Measurements from ENCODE around the gene ZFHX3.

The ZFHX3 gene

GRCh38 chr16:72910875-72911274 lies 137.1 kb downstream of the ZFHX3 start:
- Histone ChIP-seq H3K9me3 (ENCODE audit: low read length) (no peaks in the 10 kb centered on the region), H3K4me3 (ENCODE audit: low read length) (no peak overlapping the region), H2AFZ (ENCODE audit: low read depth, low read length) (no peak overlapping the region), H3K4me1 (ENCODE audit: insufficient read depth, low read length) (peaks cover 10% of the 10 kb centered on the region), H3K36me3 (ENCODE audit: insufficient read depth, low read length) (no peaks in the 10 kb centered on the region), H3K27me3 (ENCODE audit: insufficient read depth, low read length) (no peaks in the 10 kb centered on the region)

GRCh38 chr16:72910381-72910780 lies 137.5 kb downstream of the ZFHX3 start:
- Histone ChIP-seq H3K36me3 (ENCODE audit: insufficient read depth, low read length) (no peaks in the 10 kb centered on the region), H3K4me1 (ENCODE audit: insufficient read depth, low read length) (peaks cover 10% of the 10 kb centered on the region), H3K27me3 (ENCODE audit: insufficient read depth, low read length) (no peaks in the 10 kb centered on the region), H2AFZ (ENCODE audit: low read depth, low read length) (no peak overlapping the region), H3K9me3 (ENCODE audit: low read length) (no peaks in the 10 kb centered on the region), H3K4me3 (ENCODE audit: low read length) (no peak overlapping the region)

GRCh38 chr16:72909196-72909595 lies 138.7 kb downstream of the ZFHX3 start:
- Histone ChIP-seq H3K4me3 (ENCODE audit: low read length) (no peak overlapping the region), H3K27me3 (ENCODE audit: insufficient read depth, low read length) (no peaks in the 10 kb centered on the region), H2AFZ (ENCODE audit: low read depth, low read length) (no peak overlapping the region), H3K4me1 (ENCODE audit: insufficient read depth, low read length) (peaks cover 10% of the 10 kb centered on the region), H3K36me3 (ENCODE audit: insufficient read depth, low read length) (no peaks in the 10 kb centered on the region), H3K9me3 (ENCODE audit: low read length) (no peaks in the 10 kb centered on the region)

GRCh38 chr16:72908362-72909167 lies 139.4 kb downstream of the ZFHX3 start:
- Histone ChIP-seq H3K9me3 (ENCODE audit: low read length) (no peaks in the 10 kb centered on the region), H3K4me1 (ENCODE audit: insufficient read depth, low read length) (peaks cover 10% of the 10 kb centered on the region), H2AFZ (ENCODE audit: low read depth, low read length) (no peak overlapping the region), H3K4me3 (ENCODE audit: low read length) (no peak overlapping the region), H3K27me3 (ENCODE audit: insufficient read depth, low read length) (no peaks in the 10 kb centered on the region), H3K36me3 (ENCODE audit: insufficient read depth, low read length) (no peaks in the 10 kb centered on the region)

GRCh38 chr16:72905581-72905980 lies 142.3 kb downstream of the ZFHX3 start:
- Histone ChIP-seq H3K9me3 (ENCODE audit: low read length) (no peaks in the 10 kb centered on the region), H2AFZ (ENCODE audit: low read depth, low read length) (no peak overlapping the region), H3K27me3 (ENCODE audit: insufficient read depth, low read length) (no peaks in the 10 kb centered on the region), H3K4me3 (ENCODE audit: low read length) (no peak overlapping the region), H3K4me1 (ENCODE audit: insufficient read depth, low read length) (peaks cover 2% of the 10 kb centered on the region), H3K36me3 (ENCODE audit: insufficient read depth, low read length) (peaks cover under 1% of the 10 kb centered on the region)

- Histone ChIP-seq H3K4me3 (ENCODE audit: low read length) (no peak overlapping the region), H3K27me3 (ENCODE audit: insufficient read depth, low read length) (no peaks in the 10 kb centered on the region), H3K9me3 (ENCODE audit: low read length) (no peaks in the 10 kb centered on the region), H3K36me3 (ENCODE audit: insufficient read depth, low read length) (peaks cover 3% of the 10 kb centered on the region), H3K4me1 (ENCODE audit: insufficient read depth, low read length) (no peaks in the 10 kb centered on the region), H2AFZ (ENCODE audit: low read depth, low read length) (no peak overlapping the region)
These were observed 144.8 kb downstream of the ZFHX3 start for GRCh38 chr16:72903176-72903575.

GRCh38 chr16:72902206-72902605 lies 145.7 kb downstream of the ZFHX3 start:
- no peaks in the 10 kb centered on the region for H3K9me3 ChIP-seq (ENCODE audit: low read length)
- H3K27me3 ChIP-seq (ENCODE audit: insufficient read depth, low read length), result no peaks in the 10 kb centered on the region
- H3K4me3 ChIP-seq (ENCODE audit: low read length), result no peak overlapping the region
- H3K4me1 ChIP-seq (ENCODE audit: insufficient read depth, low read length), result no peaks in the 10 kb centered on the region
- H3K36me3 ChIP-seq (ENCODE audit: insufficient read depth, low read length), result peaks cover 3% of the 10 kb centered on the region
- no peak overlapping the region for H2AFZ ChIP-seq (ENCODE audit: low read depth, low read length)

GRCh38 chr16:72901000-72901627 lies 146.8 kb downstream of the ZFHX3 start:
- Histone ChIP-seq H2AFZ (ENCODE audit: low read depth, low read length) (no peak overlapping the region), H3K36me3 (ENCODE audit: insufficient read depth, low read length) (peaks cover 3% of the 10 kb centered on the region), H3K4me3 (ENCODE audit: low read length) (no peak overlapping the region), H3K9me3 (ENCODE audit: low read length) (no peaks in the 10 kb centered on the region), H3K4me1 (ENCODE audit: insufficient read depth, low read length) (peaks cover 4% of the 10 kb centered on the region), H3K27me3 (ENCODE audit: insufficient read depth, low read length) (no peaks in the 10 kb centered on the region)

- Histone ChIP-seq H3K36me3 (ENCODE audit: insufficient read depth, low read length) (peaks cover 3% of the 10 kb centered on the region), H3K9me3 (ENCODE audit: low read length) (no peaks in the 10 kb centered on the region), H2AFZ (ENCODE audit: low read depth, low read length) (no peak overlapping the region), H3K27me3 (ENCODE audit: insufficient read depth, low read length) (no peaks in the 10 kb centered on the region), H3K4me3 (ENCODE audit: low read length) (no peak overlapping the region), H3K4me1 (ENCODE audit: insufficient read depth, low read length) (peaks cover 4% of the 10 kb centered on the region)
These were observed 149.6 kb downstream of the ZFHX3 start for GRCh38 chr16:72898216-72898825.

GRCh38 chr16:72897707-72898106 lies 150.2 kb downstream of the ZFHX3 start:
- H3K4me1 ChIP-seq (ENCODE audit: insufficient read depth, low read length), result peaks cover 4% of the 10 kb centered on the region
- no peak overlapping the region for H2AFZ ChIP-seq (ENCODE audit: low read depth, low read length)
- no peaks in the 10 kb centered on the region for H3K27me3 ChIP-seq (ENCODE audit: insufficient read depth, low read length)
- H3K9me3 ChIP-seq (ENCODE audit: low read length), result no peaks in the 10 kb centered on the region
- H3K4me3 ChIP-seq (ENCODE audit: low read length), result no peak overlapping the region
- H3K36me3 ChIP-seq (ENCODE audit: insufficient read depth, low read length), result peaks cover 3% of the 10 kb centered on the region

GRCh38 chr16:72896485-72897118 lies 151.3 kb downstream of the ZFHX3 start:
- no peak overlapping the region for H2AFZ ChIP-seq (ENCODE audit: low read depth, low read length)
- peaks cover 4% of the 10 kb centered on the region for H3K4me1 ChIP-seq (ENCODE audit: insufficient read depth, low read length)
- H3K9me3 ChIP-seq (ENCODE audit: low read length), result no peaks in the 10 kb centered on the region
- H3K4me3 ChIP-seq (ENCODE audit: low read length), result no peak overlapping the region
- H3K27me3 ChIP-seq (ENCODE audit: insufficient read depth, low read length), result no peaks in the 10 kb centered on the region
- H3K36me3 ChIP-seq (ENCODE audit: insufficient read depth, low read length), result peaks cover 9% of the 10 kb centered on the region

- Histone ChIP-seq H3K4me1 (ENCODE audit: insufficient read depth, low read length) (peaks cover 4% of the 10 kb centered on the region), H3K9me3 (ENCODE audit: low read length) (no peaks in the 10 kb centered on the region), H3K36me3 (ENCODE audit: insufficient read depth, low read length) (peaks cover 11% of the 10 kb centered on the region), H3K27me3 (ENCODE audit: insufficient read depth, low read length) (no peaks in the 10 kb centered on the region), H2AFZ (ENCODE audit: low read depth, low read length) (no peak overlapping the region), H3K4me3 (ENCODE audit: low read length) (no peak overlapping the region)
These were observed 152.0 kb downstream of the ZFHX3 start for GRCh38 chr16:72895951-72896350.

Data from neuron (in vitro differentiated cells).